ENCODE results near the gene ZKSCAN4. TPM values are rescaled to one million over a fixed set of nuclear protein-coding genes. Genes with fewer than 3 reads are reported as not detected.

Gene ZKSCAN4
- total RNA-seq, 1 donor from 2014 or later: 9.4 TPM

GRCh38 chr6:28211840-28212509, 40.1 kb downstream of the ZKSCAN4 start:
- no peak for DNase-seq (ENCODE audit: low spot score in 2 of 2)

DNA sequence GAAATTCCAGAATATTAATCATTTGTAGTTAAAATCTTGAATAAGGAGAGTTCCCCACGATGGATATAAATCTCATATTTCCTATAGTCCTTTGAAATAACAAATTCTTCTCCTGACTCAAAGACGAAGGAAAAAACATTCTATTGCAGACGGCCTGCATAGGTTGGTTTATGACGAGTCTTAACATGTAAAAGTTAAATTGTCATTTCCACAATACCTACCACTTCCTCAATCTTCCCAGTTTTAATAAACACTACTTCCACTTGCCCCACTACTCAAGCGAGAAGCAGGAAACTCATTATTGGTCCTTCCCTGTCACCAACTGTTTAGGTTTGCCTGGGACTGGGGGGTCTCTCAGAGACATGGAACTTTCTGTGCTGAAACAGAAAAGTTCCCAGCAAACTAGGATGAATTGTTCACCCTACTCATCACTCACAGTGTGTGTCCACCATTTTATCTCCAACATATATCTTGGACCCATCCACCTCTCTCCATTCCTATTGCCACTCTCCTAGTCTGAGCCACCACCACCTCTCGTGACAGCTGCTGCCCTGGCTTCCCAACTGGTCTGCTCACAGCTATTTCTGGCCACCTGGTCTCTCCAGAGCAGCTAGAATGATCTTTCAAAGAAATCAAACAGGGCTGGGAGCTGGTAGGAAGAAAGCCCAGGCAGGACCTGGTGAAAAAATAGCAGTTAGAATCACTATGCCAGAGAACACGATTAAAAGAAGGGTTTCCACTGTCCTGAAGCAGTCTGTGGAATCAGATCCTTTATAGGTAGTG, 42.1 kb downstream of the ZKSCAN4 start:
- DNase-seq (ENCODE audit: low spot score in 2 of 2) (no peak), FAIRE-seq (no peak)

More at GRCh38 chr6:28211840-28212509, 40.1 kb downstream of the ZKSCAN4 start:
- no peak for FAIRE-seq

DNA sequence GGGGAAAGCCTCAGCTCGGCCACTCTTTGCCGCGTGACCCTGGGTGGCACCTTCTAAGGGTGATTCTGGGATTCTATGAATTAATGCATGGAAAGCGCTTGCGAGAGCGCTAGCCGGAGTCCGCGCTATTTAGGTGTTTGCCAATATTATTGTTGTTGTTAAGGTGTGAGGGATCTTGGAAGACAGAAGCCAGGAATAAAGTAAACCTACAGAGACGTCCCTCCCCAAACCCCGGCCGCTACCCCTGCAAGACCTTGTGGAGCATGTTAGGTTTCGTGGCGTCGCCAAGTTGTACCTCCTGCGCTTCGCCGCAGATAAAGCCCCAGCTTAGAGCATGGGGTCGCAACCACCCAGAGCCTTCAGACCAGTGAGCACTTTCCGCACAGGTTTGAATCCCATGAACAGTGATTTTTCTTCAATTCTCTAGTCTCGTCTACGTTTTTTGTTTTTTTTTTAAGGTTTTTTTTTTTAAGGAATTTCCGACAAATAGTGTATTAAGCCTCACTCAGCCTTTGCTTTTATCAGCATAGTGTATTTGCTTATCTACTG, 43.9 kb downstream of the ZKSCAN4 start:
- DNase-seq (ENCODE audit: low spot score in 2 of 2) (no peak), FAIRE-seq (no peak)

- no peak for DNase-seq (ENCODE audit: low spot score in 2 of 2)
- FAIRE-seq: no peak
Measured at GRCh38 chr6:28207510-28208110, 44.5 kb downstream of the ZKSCAN4 start.

DNA sequence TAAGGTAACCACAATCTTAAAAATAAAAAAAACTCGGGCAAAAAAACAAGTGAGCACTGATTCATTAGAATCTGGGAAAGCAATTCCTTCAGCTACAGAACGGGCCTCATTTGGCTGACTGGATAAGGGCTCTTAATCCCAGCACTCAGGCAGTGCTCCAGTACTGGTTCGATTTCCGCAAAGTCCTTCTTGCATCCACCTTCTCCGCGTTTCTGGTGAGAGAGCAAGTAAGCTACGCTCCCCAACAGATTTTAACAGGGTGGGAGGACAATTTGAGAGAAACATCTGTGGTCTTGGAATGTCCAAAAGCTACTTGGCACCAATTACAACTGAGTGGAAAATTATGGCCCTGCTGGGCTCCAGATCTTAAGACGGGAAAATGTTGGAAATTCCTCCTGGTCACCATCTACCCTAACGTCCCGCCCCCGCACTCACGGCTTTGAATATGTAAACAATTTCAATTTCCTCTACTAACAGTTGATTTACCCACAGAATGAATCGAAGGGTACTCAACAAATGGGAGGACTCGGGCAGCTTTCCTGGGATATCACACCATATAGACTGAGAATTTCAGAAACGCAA, 45.0 kb downstream of the ZKSCAN4 start:
- no peak for FAIRE-seq
- no peak for DNase-seq (ENCODE audit: low spot score in 2 of 2)

GRCh38 chr6:28206527-28206926, 45.5 kb downstream of the ZKSCAN4 start:
- FAIRE-seq: no peak
- DNase-seq (ENCODE audit: low spot score in 2 of 2): no peak

- no peak for DNase-seq (ENCODE audit: low spot score in 2 of 2)
- no peak for FAIRE-seq
Measured at GRCh38 chr6:28205879-28206278, 46.2 kb downstream of the ZKSCAN4 start.

GRCh38 chr6:28203201-28203600, 48.9 kb downstream of the ZKSCAN4 start:
- DNase-seq (ENCODE audit: low spot score in 2 of 2): no peak
- no peak for FAIRE-seq

DNA sequence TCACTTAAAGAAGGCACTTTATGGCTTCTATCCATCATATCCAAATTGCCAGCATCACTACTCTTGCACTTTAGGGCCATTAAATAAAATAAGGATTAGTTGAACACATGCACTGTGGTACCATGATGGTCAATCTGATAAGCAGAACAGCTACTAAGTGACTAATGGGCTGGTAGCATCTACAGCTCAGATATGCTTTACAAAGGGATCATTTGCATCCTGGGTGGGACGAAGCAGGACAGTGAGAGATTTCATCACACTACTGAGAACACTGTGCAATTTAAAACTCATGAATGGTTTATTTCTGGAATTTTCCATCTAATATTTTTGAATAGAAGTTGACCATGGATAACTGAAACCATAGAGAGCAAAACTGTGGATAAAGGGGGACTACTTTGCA, 52.0 kb downstream of the ZKSCAN4 start:
- FAIRE-seq (no peak), DNase-seq (ENCODE audit: low spot score in 2 of 2) (no peak)

Other genes starting within 250 kb of the ZKSCAN4 start
- 1.2 TPM for gene ZNF165, start 171.7 kb downstream of the ZKSCAN4 start, total RNA-seq
- 14.3 TPM for gene ZSCAN16, start 127.7 kb downstream of the ZKSCAN4 start, total RNA-seq
- gene ZKSCAN8, start 110.4 kb downstream of the ZKSCAN4 start, total RNA-seq: 15.9 TPM
- 45.7 TPM for gene ZSCAN9, start 27.0 kb downstream of the ZKSCAN4 start, total RNA-seq
- gene NKAPL, start 7.0 kb upstream of the ZKSCAN4 start, total RNA-seq: 3.7 TPM
- gene ZSCAN26, start 14.9 kb upstream of the ZKSCAN4 start, total RNA-seq: 36.3 TPM
- gene PGBD1, start 29.3 kb upstream of the ZKSCAN4 start, total RNA-seq: 19.2 TPM
- 13.5 TPM for gene ZSCAN31, start 83.9 kb upstream of the ZKSCAN4 start, total RNA-seq
- 7.3 TPM for gene ZKSCAN3, start 97.7 kb upstream of the ZKSCAN4 start, total RNA-seq
- 18.8 TPM for gene ZSCAN12, start 147.5 kb upstream of the ZKSCAN4 start, total RNA-seq
- 11.0 TPM for gene ZSCAN23, start 191.2 kb upstream of the ZKSCAN4 start, total RNA-seq